Vagina (tissue), 2 donors: ENCODE results near the gene TXNL4A.

ENCODE experiments used
- POLR2AphosphoS5 ChIP-seq, 2 donors: sonication (generic); formaldehyde crosslinking; IDR thresholded peaks; one replicate each; pipeline ENCODE4 v1.9.0; 2017; ENCODE audit warnings: antibody characterized with exemption in 2 of 2, mild to moderate bottlenecking in 2 of 2, low read depth in 1 of 2; ENCODE audit not compliant: insufficient read depth in 1 of 2
- TF ChIP-seq, protein P1 (sequence below), 3 experiments: fragments of 450-650 bp in 2 of 3; fragments of 200-600 bp in 1 of 3; sonication (generic) in 1 of 3; IDR thresholded peaks; one replicate each; pipeline ENCODE4 v1.5.1; 2017 to 2019; ENCODE audit warnings: antibody characterized with exemption in 3 of 3, mild to moderate bottlenecking in 2 of 3, moderate library complexity in 2 of 3

- TF ChIP-seq, protein P1, sequence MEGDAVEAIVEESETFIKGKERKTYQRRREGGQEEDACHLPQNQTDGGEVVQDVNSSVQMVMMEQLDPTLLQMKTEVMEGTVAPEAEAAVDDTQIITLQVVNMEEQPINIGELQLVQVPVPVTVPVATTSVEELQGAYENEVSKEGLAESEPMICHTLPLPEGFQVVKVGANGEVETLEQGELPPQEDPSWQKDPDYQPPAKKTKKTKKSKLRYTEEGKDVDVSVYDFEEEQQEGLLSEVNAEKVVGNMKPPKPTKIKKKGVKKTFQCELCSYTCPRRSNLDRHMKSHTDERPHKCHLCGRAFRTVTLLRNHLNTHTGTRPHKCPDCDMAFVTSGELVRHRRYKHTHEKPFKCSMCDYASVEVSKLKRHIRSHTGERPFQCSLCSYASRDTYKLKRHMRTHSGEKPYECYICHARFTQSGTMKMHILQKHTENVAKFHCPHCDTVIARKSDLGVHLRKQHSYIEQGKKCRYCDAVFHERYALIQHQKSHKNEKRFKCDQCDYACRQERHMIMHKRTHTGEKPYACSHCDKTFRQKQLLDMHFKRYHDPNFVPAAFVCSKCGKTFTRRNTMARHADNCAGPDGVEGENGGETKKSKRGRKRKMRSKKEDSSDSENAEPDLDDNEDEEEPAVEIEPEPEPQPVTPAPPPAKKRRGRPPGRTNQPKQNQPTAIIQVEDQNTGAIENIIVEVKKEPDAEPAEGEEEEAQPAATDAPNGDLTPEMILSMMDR (IDR thresholded peaks at IDR 0.05) = no peak
- peak in 1 of 2 donors; percentile 68 for TF ChIP-seq POLR2AphosphoS5 (IDR thresholded peaks at IDR 0.05; ENCODE audit: insufficient read depth in 1 of 2, low read depth in 1 of 2)
These were observed 45.1 kb upstream of the TXNL4A start for GRCh38 chr18:80033181-80034067.
